HepG2 (cell line): ENCODE data around the gene MAPK8IP3. TPM values are rescaled to one million over a fixed set of nuclear protein-coding genes. Genes with fewer than 3 reads are reported as not detected.
A peak's percentile ranks its signal among the peaks of the same experiment; 100 is the strongest.

Experiments used
- ATAC-seq: fragments of 200-7000 bp; cut with Tn5 transposase; 3 replicates; pipeline ENCODE4 v1.9.1; 2020; ENCODE audit warnings: mild to moderate bottlenecking, moderate library complexity
- BruUV-seq: library from RNA; stranded (reverse); fragments of 400-500 nt; replicated peaks from 2 replicates; lab custom pipeline; 2021; lab: Mats Ljungman, UMichigan
- CTCF ChIA-PET: fragments of 300-600 bp; formaldehyde crosslinking; extraction: SDS; loops from one replicate; lab custom pipeline; 2021; ENCODE audit warnings: low total read pairs, inconsistent platforms, low intra/inter-chr PET ratio; lab: Yijun Ruan, JAX
- POLR2A ChIA-PET: fragments of 350-600 bp; sonication (Branson Sonifier 250); formaldehyde crosslinking; loops from one replicate; lab custom pipeline; 2020; ENCODE audit warnings: antibody characterized with exemption, inconsistent platforms; lab: Yijun Ruan, JAX
- DNase-seq: peaks from one replicate; pipeline ENCODE4 v3.0.0-alpha.2; 2015; ENCODE audit warnings: low spot score
- FAIRE-seq: peaks from 3 replicates; lab custom pipeline; 2011; peaks lifted over from hg19 to GRCh38; lab: Jason Lieb, UNC
- H2AFZ ChIP-seq: one replicate; pipeline ENCODE4 v1.6.1; 2011; ENCODE audit warnings: low read length, inconsistent platforms
- H3K27ac ChIP-seq: fragments of 300-600 bp; 3 replicates; pipeline ENCODE4 v1.8.0; 2011; ENCODE audit warnings: mixed run types, mild to moderate bottlenecking, mixed read lengths, low read length, inconsistent platforms; ENCODE audit not compliant: insufficient read depth; ENCODE audit errors: extremely low read length
- H3K27me3 ChIP-seq, 2 experiments: fragments of 200-600 bp in 1 of 2; 2 replicates in 1 of 2; 3 replicates in 1 of 2; pipeline versions ENCODE4 v1.6.0 to v1.8.0; 2011; ENCODE audit warnings: low read length in 2 of 2, mild to moderate bottlenecking in 2 of 2, moderate library complexity in 2 of 2, inconsistent platforms in 1 of 2; ENCODE audit not compliant: insufficient read depth in 2 of 2, control insufficient read depth in 1 of 2
- H3K36me3 ChIP-seq, 2 experiments: fragments of 200-600 bp in 1 of 2; replicated peaks in 1 of 2; 2 replicates in 1 of 2; 3 replicates in 1 of 2; pipeline versions ENCODE4 v1.5.1 to v1.8.0; 2011; ENCODE audit warnings: low read length in 2 of 2, inconsistent platforms in 1 of 2; ENCODE audit not compliant: insufficient read depth in 2 of 2, control insufficient read depth in 1 of 2
- H3K4me1 ChIP-seq: 2 replicates; pipeline ENCODE4 v1.5.1; 2012; ENCODE audit warnings: low read length, inconsistent platforms; ENCODE audit not compliant: insufficient read depth
- H3K4me2 ChIP-seq: 2 replicates; pipeline ENCODE4 v1.6.0; 2011; ENCODE audit warnings: low read depth, low read length, inconsistent platforms
- H3K4me3 ChIP-seq, 3 experiments: fragments of 200-600 bp in 1 of 3; sonication (generic), shearing (Covaris generic) in 1 of 3; replicated peaks in 1 of 3; 2 replicates each; pipeline ENCODE4 v1.5.1; 2011 to 2016; ENCODE audit warnings: low read length in 3 of 3, inconsistent platforms in 2 of 3, low read depth in 2 of 3, mild to moderate bottlenecking in 2 of 3, control low read depth in 1 of 3, mixed read lengths in 1 of 3; ENCODE audit not compliant: insufficient read depth in 1 of 3
- H3K79me2 ChIP-seq: one replicate; pipeline ENCODE4 v1.6.1; 2011; ENCODE audit warnings: low read length, inconsistent platforms; ENCODE audit not compliant: insufficient read depth
- H3K9ac ChIP-seq: 2 replicates; pipeline ENCODE4 v1.6.0; 2011; ENCODE audit warnings: mild to moderate bottlenecking, low read depth, low read length, inconsistent platforms; ENCODE audit not compliant: insufficient read depth
- H3K9me3 ChIP-seq: 2 replicates; pipeline ENCODE4 v1.5.1; 2012; ENCODE audit warnings: mild to moderate bottlenecking, low read length
- H4K20me1 ChIP-seq: 2 replicates; pipeline ENCODE4 v1.6.0; 2011; ENCODE audit warnings: inconsistent platforms, mild to moderate bottlenecking, low read length, moderate library complexity; ENCODE audit not compliant: insufficient read depth
- AGO2 ChIP-seq: fragments of 200-400 bp; formaldehyde crosslinking; optimal IDR thresholded peaks from 2 replicates; pipeline ENCODE3; 2017; ENCODE audit warnings: mild to moderate bottlenecking, low read depth, low read length, moderate library complexity
- ARNT2 ChIP-seq: sonication (generic); formaldehyde crosslinking; IDR thresholded peaks from 2 replicates; pipeline ENCODE4 v1.8.0; 2022; ENCODE audit warnings: mild to moderate bottlenecking, low read depth, missing genetic modification reagents, moderate library complexity
- PCBP1 ChIP-seq: fragments of 200-400 bp; formaldehyde crosslinking; IDR thresholded peaks from 2 replicates; pipeline ENCODE4 v1.6.1; 2017; ENCODE audit warnings: mild to moderate bottlenecking, low read depth, low read length, borderline replicate concordance
- RBFOX2 ChIP-seq: fragments of 200-400 bp; formaldehyde crosslinking; IDR thresholded peaks from 2 replicates; pipeline ENCODE4 v1.6.1; 2017; ENCODE audit warnings: low read depth, mild to moderate bottlenecking, low read length
- ZNF567 ChIP-seq: sonication (generic); formaldehyde crosslinking; IDR thresholded peaks from 2 replicates; pipeline ENCODE4 v1.8.1; 2023; ENCODE audit warnings: mild to moderate bottlenecking, missing genetic modification reagents, borderline replicate concordance
- ZNF782 ChIP-seq: sonication (generic); formaldehyde crosslinking; IDR thresholded peaks from 2 replicates; pipeline ENCODE4 v1.4.0; 2020; ENCODE audit warnings: missing genetic modification reagents, mild to moderate bottlenecking, borderline replicate concordance
- WGBS: methylation state at CpG from one replicate; pipeline ENCODE4 v1.1.6; 2017; ENCODE audit warnings: low lambda C conversion rate; 5-methylcytosine and 5-hydroxymethylcytosine counted together
- in situ Hi-C: cut with HindIII; loops from 2 replicates; pipeline ENCODE4 v1.10.0; 2017; ENCODE audit warnings: low pct_unique_long_range_greater_than_20kb; ENCODE audit not compliant: extremely low pct_ligation_motif_present
- intact Hi-C: fragments of 100-400 bp; cut with micrococcal nuclease; formaldehyde crosslinking; loops from one replicate; pipeline ENCODE4 v1.10.0; 2022; ENCODE audit not compliant: unreplicated experiment
- polyA plus RNA-seq, 8 experiments: library from polyadenylated mRNA; depleted of rRNA in 3 of 8; stranded (reverse) in 7 of 8; unstranded in 1 of 8; fragments of >200 nt; fragmentation: Illumina TruSeq in 4 of 8; extraction: Trizol in 4 of 8; gene quantifications; 2 replicates each; pipeline versions ENCODE4 v1.2.1 to v1.2.3, GENCODE V29; 2011 to 2016; ENCODE audit warnings: low read depth in 4 of 8, missing spikeins in 1 of 8, mixed read lengths in 1 of 8; ENCODE audit not compliant: insufficient read depth in 1 of 8
- total RNA-seq, 5 experiments: library from RNA; depleted of rRNA; stranded (reverse); fragments of >200 nt; fragmentation: Illumina TruSeq; extraction: Trizol; gene quantifications; 2 replicates each; pipeline ENCODE4 v1.2.3, GENCODE V29; 2016; ENCODE audit warnings: low read depth in 1 of 5
- TF ChIP-seq, protein P1 (sequence below): sonication (generic); formaldehyde crosslinking; IDR thresholded peaks from 2 replicates; pipeline ENCODE4 v1.4.0; 2020; ENCODE audit warnings: mild to moderate bottlenecking, missing genetic modification reagents

Gene MAPK8IP3
- total and polyA plus RNA-seq, 2 of the 13 experiments (the other 11 are each of a cell fraction or from before 2014, with no cell fraction given), result 25.1 to 41.7 TPM

DNA sequence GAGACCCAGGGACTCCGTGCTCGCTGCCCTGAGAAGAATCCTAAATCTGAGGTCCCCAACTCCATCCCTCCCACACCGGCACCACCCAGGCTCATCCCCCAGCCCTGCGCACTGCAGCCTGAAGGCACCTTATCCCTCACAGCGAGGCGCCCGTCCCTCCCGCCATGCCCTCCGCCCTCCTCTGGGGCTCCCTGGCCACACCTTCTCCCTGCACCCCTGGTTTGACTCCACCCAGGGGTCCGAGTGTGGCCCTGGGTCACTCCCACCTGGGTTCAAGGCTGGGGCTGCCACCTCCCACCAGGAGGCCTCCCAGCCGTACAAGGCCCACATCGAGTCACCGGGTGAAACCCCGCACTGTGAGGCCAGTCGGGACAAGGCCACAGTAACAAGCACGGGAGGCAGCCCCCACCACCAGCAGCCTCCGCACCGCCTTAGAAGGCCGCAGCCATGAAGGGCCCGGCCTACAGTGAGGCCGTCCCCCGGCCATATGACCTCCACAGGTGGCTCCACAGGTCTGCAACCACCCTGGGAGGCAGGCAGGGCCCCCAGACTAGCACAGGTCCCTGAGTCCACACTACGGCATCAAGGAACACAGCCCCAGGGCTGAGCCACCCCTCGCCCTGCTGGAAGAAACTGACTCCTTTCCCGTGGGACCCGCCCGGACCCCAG is 112.3 kb downstream of the MAPK8IP3 start:
- H3K9me3 ChIP-seq, result no peaks in the 10 kb centered on the region
- POLR2A ChIA-PET, result no interaction called here
- no peak overlapping the region for H3K4me2 ChIP-seq
- no peak overlapping the region for H3K4me3 ChIP-seq
- FAIRE-seq, result no peak
- in situ Hi-C loops (no loop called here), intact Hi-C loops (no loop called here)
- no peak overlapping the region for H3K27ac ChIP-seq
- H3K36me3 ChIP-seq, result peaks cover 16 to 46% of the 10 kb centered on the region in 2 experiments; a peak in 4 of 5 replicates
- H2AFZ ChIP-seq, result no peak overlapping the region
- H3K4me1 ChIP-seq, result no peaks in the 10 kb centered on the region
- no peaks in the 10 kb centered on the region for H3K79me2 ChIP-seq
- no peak for DNase-seq
- WGBS, result 99% methylated on average over 8 of the region's 27 CpGs
- peak; percentile 39 for TF ChIP-seq AGO2
- no peak for TF ChIP-seq ARNT2
- no peak for TF ChIP-seq ZNF782
- TF ChIP-seq PCBP1, result no peak
- peak; percentile 34; the same call in 1 of the 2 replicates for TF ChIP-seq RBFOX2
- TF ChIP-seq ZNF567 (CRISPR knock-in tag), result no peak
- BruUV-seq, result no TSS peak
- ATAC-seq, result peak; percentile 10; the same call in 1 of the 3 replicates
- H3K9ac ChIP-seq, result no peak overlapping the region
- CTCF ChIA-PET, result no interaction called here
- no peaks in the 10 kb centered on the region for H4K20me1 ChIP-seq
- no peaks in the 10 kb centered on the region for H3K27me3 ChIP-seq

DNA sequence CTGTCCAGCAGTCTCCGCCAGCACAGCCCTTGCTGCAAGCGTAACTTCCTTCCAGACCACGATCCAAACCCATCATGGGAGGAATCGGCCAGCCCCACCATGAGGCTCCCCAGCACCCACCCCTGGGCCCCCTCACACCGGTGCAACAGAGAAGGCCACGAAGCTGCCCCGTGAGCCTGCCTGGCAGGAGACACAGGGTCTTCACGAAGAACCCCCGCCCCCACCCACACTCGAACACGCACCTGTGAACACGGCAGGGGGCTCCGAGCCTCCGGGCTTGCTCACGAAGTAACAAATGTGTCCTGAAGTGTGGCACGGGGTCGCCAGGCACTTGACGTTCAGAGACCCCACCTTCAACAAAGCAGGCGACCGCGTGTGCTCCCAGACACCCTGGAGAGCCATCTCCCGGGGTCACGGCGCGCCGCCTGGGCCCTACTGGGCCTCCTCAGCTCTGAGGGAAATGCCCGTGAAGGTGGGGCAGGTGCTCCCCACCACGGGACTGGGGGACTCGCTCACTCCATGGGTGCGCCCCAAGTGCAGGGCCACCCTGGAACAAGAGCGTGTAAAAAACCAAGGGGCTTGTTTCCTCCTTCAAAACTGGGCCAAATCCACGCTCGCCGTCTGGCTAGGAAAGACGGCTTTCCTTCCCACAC is 113.0 kb downstream of the MAPK8IP3 start:
- DNase-seq (no peak), FAIRE-seq (no peak)
- no peak overlapping the region for H3K9ac ChIP-seq
- in situ Hi-C loops, result no loop called here
- H3K27ac ChIP-seq, result no peak overlapping the region
- peaks cover 4% of the 10 kb centered on the region for H3K79me2 ChIP-seq
- no peaks in the 10 kb centered on the region for H3K9me3 ChIP-seq
- POLR2A ChIA-PET, result no interaction called here
- no peaks in the 10 kb centered on the region for H3K27me3 ChIP-seq
- H3K4me2 ChIP-seq, result no peak overlapping the region
- TF ChIP-seq RBFOX2, result peak; percentile 30; the same call in 1 of the 2 replicates
- TF ChIP-seq, protein P1, sequence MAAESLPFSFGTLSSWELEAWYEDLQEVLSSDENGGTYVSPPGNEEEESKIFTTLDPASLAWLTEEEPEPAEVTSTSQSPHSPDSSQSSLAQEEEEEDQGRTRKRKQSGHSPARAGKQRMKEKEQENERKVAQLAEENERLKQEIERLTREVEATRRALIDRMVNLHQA (CRISPR knock-in tag), result no peak
- TF ChIP-seq, all 625 proteins: peak for 1
- intact Hi-C loops, result no loop called here
- BruUV-seq, result no TSS peak
- H3K4me1 ChIP-seq, result peaks cover 7% of the 10 kb centered on the region
- no peaks in the 10 kb centered on the region for H4K20me1 ChIP-seq
- H3K36me3 ChIP-seq, result peaks cover 16 to 46% of the 10 kb centered on the region in 2 experiments; a peak in 4 of 5 replicates
- ATAC-seq, result no peak
- H3K4me3 ChIP-seq, result no peak overlapping the region
- CTCF ChIA-PET, result no interaction called here
- WGBS, result 98% methylated on average over 23 of the region's 35 CpGs
- no peak overlapping the region for H2AFZ ChIP-seq
